Activated B cell treated with CpG ODN at 0.5 μM for 24 hours (primary cell): Measurements from ENCODE around the gene FERMT1. TPM values are rescaled to one million over a fixed set of nuclear protein-coding genes. Genes with fewer than 3 reads are reported as not detected.
"Not testable (repeated sequence)": the region's sequence is repeated elsewhere in the genome, so short reads cannot be mapped to it uniquely, and the experiment has no call there.

Experiments
- ATAC-seq: fragments of 200-7000 bp; cut with Tn5 transposase; one replicate; pipeline ENCODE4 v1.10.0; 2021; ENCODE audit warnings: low read depth, mild to moderate bottlenecking, moderate library complexity
- CTCF ChIA-PET: fragments of 350-600 bp; sonication (Branson Sonifier 250); formaldehyde crosslinking; loops from one replicate; lab custom pipeline; 2021; ENCODE audit warnings: antibody characterized with exemption; lab: Charles Lee
- POLR2A ChIA-PET: fragments of 350-600 bp; sonication (Branson Sonifier 250); formaldehyde crosslinking; loops from one replicate; lab custom pipeline; 2021; ENCODE audit warnings: antibody characterized with exemption; lab: Charles Lee
- DNase-seq: peaks from one replicate; pipeline ENCODE4 v3.0.0; 2022
- H3K27ac Mint-ChIP-seq: one replicate; pipeline ENCODE4 v1.8.0; 2020; ENCODE audit warnings: mixed read lengths
- H3K27me3 Mint-ChIP-seq: one replicate; pipeline ENCODE4 v1.8.0; 2021; ENCODE audit warnings: mixed read lengths
- H3K36me3 Mint-ChIP-seq: one replicate; pipeline ENCODE4 v1.8.0; 2021; ENCODE audit warnings: low read depth, mixed read lengths
- H3K4me1 Mint-ChIP-seq: one replicate; pipeline ENCODE4 v1.8.0; 2021; ENCODE audit warnings: mixed read lengths
- H3K4me3 Mint-ChIP-seq: one replicate; pipeline ENCODE4 v1.8.0; 2020; ENCODE audit warnings: mild to moderate bottlenecking, mixed read lengths
- H3K9me3 Mint-ChIP-seq: one replicate; pipeline ENCODE4 v1.8.0; 2020; ENCODE audit warnings: mixed read lengths
- intact Hi-C: fragments of 100-400 bp; cut with micrococcal nuclease; formaldehyde crosslinking; loops from one replicate; pipeline ENCODE4 v1.15.1; 2024
- total RNA-seq: library from RNA; stranded (reverse); gene quantifications from 2 replicates; pipeline ENCODE4 v1.2.3, GENCODE V29; 2022
- TF ChIP-seq, protein P1 (sequence below): fragments of 200-600 bp; IDR thresholded peaks from one replicate; pipeline ENCODE4 v1.8.0; 2022; ENCODE audit warnings: antibody characterized with exemption, mild to moderate bottlenecking

Gene FERMT1
- total RNA-seq, 1 donor from 2014 or later = not detected

DNA sequence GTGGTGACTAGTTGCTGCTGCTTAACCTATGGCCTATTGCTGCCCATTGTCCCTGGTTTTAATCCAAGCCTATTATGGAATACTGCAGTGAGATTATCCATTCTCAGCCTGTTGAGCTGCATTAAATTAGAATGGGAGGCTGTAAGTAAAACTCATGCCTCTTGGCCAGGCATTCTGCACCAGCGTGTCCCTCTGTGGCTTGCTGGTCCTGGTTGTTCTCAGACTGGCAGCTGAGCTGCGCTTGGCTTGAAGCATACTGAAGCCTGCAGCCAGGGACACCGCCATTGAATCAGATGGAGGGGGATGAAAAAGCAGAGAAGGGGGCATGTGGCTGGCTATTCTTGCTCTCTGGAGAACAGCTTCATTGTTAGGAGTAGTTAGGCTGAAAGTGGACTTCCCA, 84.6 kb downstream of the FERMT1 start:
- Mint-ChIP-seq H3K9me3 (no peaks in the 10 kb centered on the region), H3K27me3 (no peaks in the 10 kb centered on the region), H3K4me3 (no peak overlapping the region), H3K27ac (no peak overlapping the region), H3K4me1 (no peaks in the 10 kb centered on the region), H3K36me3 (peaks cover 76% of the 10 kb centered on the region)
- DNase-seq (no peak), ATAC-seq (no peak)
- intact Hi-C loops = no loop called here
- TF ChIP-seq, protein P1, sequence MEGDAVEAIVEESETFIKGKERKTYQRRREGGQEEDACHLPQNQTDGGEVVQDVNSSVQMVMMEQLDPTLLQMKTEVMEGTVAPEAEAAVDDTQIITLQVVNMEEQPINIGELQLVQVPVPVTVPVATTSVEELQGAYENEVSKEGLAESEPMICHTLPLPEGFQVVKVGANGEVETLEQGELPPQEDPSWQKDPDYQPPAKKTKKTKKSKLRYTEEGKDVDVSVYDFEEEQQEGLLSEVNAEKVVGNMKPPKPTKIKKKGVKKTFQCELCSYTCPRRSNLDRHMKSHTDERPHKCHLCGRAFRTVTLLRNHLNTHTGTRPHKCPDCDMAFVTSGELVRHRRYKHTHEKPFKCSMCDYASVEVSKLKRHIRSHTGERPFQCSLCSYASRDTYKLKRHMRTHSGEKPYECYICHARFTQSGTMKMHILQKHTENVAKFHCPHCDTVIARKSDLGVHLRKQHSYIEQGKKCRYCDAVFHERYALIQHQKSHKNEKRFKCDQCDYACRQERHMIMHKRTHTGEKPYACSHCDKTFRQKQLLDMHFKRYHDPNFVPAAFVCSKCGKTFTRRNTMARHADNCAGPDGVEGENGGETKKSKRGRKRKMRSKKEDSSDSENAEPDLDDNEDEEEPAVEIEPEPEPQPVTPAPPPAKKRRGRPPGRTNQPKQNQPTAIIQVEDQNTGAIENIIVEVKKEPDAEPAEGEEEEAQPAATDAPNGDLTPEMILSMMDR = no peak
- CTCF ChIA-PET = no interaction called here
- POLR2A ChIA-PET = no interaction called here

DNA sequence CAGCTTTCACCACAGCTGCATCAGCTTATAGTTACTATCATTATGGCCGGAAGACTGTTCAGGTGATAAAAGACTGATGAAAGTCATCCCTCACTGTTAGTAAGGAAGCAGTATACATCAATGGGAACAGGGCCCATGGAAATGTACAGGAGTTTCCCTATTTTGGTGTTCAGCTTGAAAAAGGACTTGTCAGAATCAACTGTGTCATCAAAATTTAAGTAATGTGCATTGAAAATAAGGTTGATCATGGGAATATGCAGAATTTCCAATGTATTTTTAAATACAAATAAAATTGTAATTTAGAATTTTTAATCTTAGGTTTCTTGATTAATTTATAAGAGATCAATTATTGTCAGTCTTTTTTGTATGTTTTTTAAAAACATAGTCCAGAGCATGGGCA, 85.7 kb downstream of the FERMT1 start:
- Mint-ChIP-seq H3K27ac (no peak overlapping the region), H3K4me1 (no peaks in the 10 kb centered on the region), H3K4me3 (no peak overlapping the region), H3K36me3 (peaks cover 80% of the 10 kb centered on the region), H3K27me3 (no peaks in the 10 kb centered on the region), H3K9me3 (no peaks in the 10 kb centered on the region)
- ATAC-seq (no peak), DNase-seq (no peak)
- intact Hi-C loops = no loop called here
- POLR2A ChIA-PET = no interaction called here
- CTCF ChIA-PET = no interaction called here
- TF ChIP-seq, protein P1 = no peak

DNA sequence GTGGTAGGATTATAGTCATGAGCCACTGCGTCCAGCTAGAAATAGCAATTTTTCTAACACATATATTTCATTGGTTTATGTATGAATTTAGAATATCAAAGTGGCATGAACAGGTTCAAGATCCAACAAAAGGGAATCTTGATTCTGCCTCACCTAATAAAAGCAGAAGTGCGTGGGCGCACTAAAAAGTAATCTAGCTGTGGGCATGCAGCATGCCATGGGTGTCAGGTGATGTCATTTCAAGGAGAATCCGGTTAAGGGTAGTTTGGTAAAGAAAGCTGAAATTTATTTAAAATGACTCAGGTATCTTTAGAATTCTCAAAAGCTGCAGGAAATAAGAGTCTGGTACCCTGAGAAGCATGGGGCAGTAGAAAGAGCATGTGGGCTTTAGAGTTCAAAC, 86.6 kb downstream of the FERMT1 start:
- ATAC-seq (no peak), DNase-seq (no peak)
- TF ChIP-seq, protein P1 = no peak
- Mint-ChIP-seq H3K36me3 (peaks cover 79% of the 10 kb centered on the region), H3K27me3 (no peaks in the 10 kb centered on the region), H3K4me3 (no peak overlapping the region), H3K4me1 (no peaks in the 10 kb centered on the region), H3K9me3 (no peaks in the 10 kb centered on the region), H3K27ac (no peak overlapping the region)
- POLR2A ChIA-PET = no interaction called here
- CTCF ChIA-PET = no interaction called here
- intact Hi-C loops = no loop called here

DNA sequence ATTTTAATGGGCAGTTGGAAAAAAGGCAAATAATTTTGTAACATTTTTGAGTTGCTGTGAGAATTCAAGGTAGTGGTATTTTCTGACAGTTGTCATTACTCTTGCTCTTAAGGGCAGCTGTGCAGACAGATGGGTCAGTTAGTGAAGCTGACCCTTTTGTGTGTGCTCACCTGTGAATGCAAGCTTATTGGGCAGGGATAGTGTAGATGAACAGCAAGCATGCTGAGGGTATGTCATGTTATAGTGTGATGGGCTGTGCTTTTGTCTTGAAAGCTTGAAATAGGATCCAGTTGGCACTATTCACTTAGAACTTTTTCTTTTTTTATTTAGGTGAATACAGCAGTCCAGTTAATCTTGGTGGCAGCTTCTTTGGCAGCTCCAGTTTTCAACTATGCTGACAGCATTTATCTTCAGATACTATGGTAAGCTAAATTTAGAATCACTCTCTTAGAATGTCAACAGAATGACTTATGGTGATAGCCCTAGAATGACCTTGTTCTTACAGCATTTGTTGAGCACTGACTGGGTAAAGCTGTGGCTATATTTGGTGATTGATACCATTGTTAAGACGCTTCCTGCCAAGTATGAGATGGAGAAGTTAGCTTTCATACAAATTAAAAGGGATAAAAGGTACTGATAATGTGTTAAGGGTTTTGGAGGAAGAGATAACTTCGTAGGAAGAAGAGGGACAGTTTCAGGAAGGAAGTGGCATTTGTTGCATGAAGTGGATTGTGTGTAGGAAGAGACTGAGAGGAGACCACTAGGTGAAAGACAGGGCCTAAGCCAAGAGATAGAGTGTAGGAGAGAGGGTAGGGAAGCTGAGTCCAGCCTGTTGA, 88.5 kb downstream of the FERMT1 start:
- no peaks in the 10 kb centered on the region for H3K9me3 Mint-ChIP-seq
- intact Hi-C loops = no loop called here
- no peak overlapping the region for H3K4me3 Mint-ChIP-seq
- ATAC-seq = no peak
- TF ChIP-seq, protein P1 = no peak
- no peak overlapping the region for H3K27ac Mint-ChIP-seq
- H3K4me1 Mint-ChIP-seq = no peaks in the 10 kb centered on the region
- H3K36me3 Mint-ChIP-seq = peaks cover 69% of the 10 kb centered on the region
- CTCF ChIA-PET = no interaction called here
- POLR2A ChIA-PET = no interaction called here
- no peak for DNase-seq
- H3K27me3 Mint-ChIP-seq = no peaks in the 10 kb centered on the region

DNA sequence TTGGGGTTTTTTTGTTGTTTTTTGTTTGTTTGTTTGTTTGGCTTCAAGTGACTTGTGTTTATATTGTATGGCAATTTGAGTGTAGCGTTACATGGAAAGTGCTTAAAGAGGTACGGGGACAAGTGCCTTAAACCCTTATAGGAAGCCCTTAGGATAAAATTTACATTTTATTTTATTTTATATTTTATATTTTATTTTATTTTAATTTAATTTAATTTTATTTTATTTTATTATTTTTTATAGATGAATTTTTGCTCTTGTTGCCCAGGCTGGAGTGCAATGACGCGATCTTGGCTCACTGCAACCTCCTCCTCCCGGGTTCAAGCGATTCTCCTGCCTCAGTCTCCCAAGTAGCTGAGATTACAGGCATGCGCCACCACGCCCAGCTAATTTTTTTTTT, 89.9 kb downstream of the FERMT1 start:
- intact Hi-C loops, H3K27ac Mint-ChIP-seq, POLR2A ChIA-PET, H3K27me3 Mint-ChIP-seq, DNase-seq, CTCF ChIA-PET, ATAC-seq, H3K9me3 Mint-ChIP-seq, H3K4me1 Mint-ChIP-seq, H3K4me3 Mint-ChIP-seq: not testable (repeated sequence)
- peaks cover 60% of the 10 kb centered on the region for H3K36me3 Mint-ChIP-seq
